KMS-11 (cell line): ENCODE results near the gene CDH7.
A peak's percentile ranks its signal among the peaks of the same experiment; 100 is the strongest.

Experiments used
- H2AFZ ChIP-seq: fragments of 200-600 bp; sonication (generic); 2 replicates; pipeline ENCODE4 v1.6.1; 2016; ENCODE audit warnings: antibody characterized with exemption, mixed run types, low read depth
- H3K27ac ChIP-seq: fragments of 200-600 bp; sonication (generic); 2 replicates; pipeline ENCODE4 v1.6.1; 2016; ENCODE audit warnings: mild to moderate bottlenecking, mixed run types
- H3K27me3 ChIP-seq: fragments of 200-600 bp; sonication (generic); 2 replicates; pipeline ENCODE4 v1.6.1; 2017; ENCODE audit warnings: mild to moderate bottlenecking, low read depth, mixed run types, moderate library complexity; ENCODE audit not compliant: insufficient read depth
- H3K36me3 ChIP-seq: fragments of 200-600 bp; sonication (generic); 2 replicates; pipeline ENCODE4 v1.6.1; 2017; ENCODE audit warnings: mild to moderate bottlenecking, mixed run types; ENCODE audit not compliant: insufficient read depth
- H3K4me1 ChIP-seq: fragments of 200-600 bp; sonication (generic); 2 replicates; pipeline ENCODE4 v1.6.1; 2016; ENCODE audit warnings: mild to moderate bottlenecking, low read depth, mixed run types; ENCODE audit not compliant: poor library complexity, severe bottlenecking
- H3K4me2 ChIP-seq: fragments of 200-600 bp; sonication (generic); 2 replicates; pipeline ENCODE4 v1.7.0; 2016; ENCODE audit warnings: mild to moderate bottlenecking, mixed run types
- H3K4me3 ChIP-seq: fragments of 200-600 bp; sonication (generic); IDR thresholded peaks from 2 replicates; pipeline ENCODE4 v1.6.1; 2017; ENCODE audit warnings: low read depth, low read length, mixed read lengths; ENCODE audit not compliant: insufficient read depth
- H3K79me2 ChIP-seq: fragments of 200-600 bp; sonication (generic); 2 replicates; pipeline ENCODE4 v1.6.1; 2016; ENCODE audit warnings: low read depth, mixed run types; ENCODE audit not compliant: insufficient read depth
- H3K9ac ChIP-seq: fragments of 200-600 bp; sonication (generic); 2 replicates; pipeline ENCODE4 v1.6.1; 2016; ENCODE audit warnings: mild to moderate bottlenecking, mixed run types
- H4K20me1 ChIP-seq: fragments of 200-600 bp; sonication (generic); 2 replicates; pipeline ENCODE4 v1.6.1; 2016; ENCODE audit warnings: mild to moderate bottlenecking, mixed run types; ENCODE audit not compliant: insufficient read depth
- TF ChIP-seq, protein P1 (sequence below): fragments of 200-600 bp; sonication (generic); conservative IDR thresholded peaks from 2 replicates; pipeline ENCODE4 v1.6.1; 2017; ENCODE audit warnings: low read depth, mild to moderate bottlenecking, antibody characterized with exemption, low read length, moderate library complexity, mixed read lengths

The CDH7 gene

DNA sequence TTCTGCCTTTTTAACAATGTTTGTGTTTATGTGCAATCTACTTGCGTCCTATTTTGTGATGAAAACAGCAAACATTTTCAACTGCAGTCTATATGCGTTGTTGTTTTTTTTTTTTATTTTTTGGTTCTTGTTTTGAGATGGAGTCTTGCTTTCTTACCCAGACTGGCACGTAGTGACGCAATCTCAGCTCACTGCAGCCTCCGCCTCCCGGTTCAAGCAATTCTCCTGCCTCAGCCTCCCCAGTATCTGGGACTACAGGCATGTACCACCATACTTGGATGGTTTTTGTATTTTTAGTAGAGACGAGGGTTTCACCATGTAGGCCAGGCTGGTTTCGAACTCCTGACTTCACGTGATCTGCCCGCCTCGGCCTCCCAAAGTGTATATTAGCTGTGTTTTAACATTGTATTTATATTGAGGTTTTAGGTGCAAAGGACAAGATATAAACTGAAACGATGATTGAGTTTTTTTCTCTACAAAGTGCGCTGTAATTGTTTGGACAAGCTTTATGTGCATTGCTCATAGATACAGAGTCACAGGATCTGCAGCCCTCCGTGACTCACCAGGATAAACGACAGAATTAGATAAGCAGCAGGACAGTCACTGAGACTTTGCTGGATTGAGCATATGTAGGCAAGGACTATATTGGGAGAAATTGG is 17.4 kb downstream of the CDH7 start:
- TF ChIP-seq, protein P1, sequence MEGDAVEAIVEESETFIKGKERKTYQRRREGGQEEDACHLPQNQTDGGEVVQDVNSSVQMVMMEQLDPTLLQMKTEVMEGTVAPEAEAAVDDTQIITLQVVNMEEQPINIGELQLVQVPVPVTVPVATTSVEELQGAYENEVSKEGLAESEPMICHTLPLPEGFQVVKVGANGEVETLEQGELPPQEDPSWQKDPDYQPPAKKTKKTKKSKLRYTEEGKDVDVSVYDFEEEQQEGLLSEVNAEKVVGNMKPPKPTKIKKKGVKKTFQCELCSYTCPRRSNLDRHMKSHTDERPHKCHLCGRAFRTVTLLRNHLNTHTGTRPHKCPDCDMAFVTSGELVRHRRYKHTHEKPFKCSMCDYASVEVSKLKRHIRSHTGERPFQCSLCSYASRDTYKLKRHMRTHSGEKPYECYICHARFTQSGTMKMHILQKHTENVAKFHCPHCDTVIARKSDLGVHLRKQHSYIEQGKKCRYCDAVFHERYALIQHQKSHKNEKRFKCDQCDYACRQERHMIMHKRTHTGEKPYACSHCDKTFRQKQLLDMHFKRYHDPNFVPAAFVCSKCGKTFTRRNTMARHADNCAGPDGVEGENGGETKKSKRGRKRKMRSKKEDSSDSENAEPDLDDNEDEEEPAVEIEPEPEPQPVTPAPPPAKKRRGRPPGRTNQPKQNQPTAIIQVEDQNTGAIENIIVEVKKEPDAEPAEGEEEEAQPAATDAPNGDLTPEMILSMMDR: no peak
- H3K36me3 ChIP-seq: no peaks in the 10 kb centered on the region
- H3K9ac ChIP-seq: no peak overlapping the region
- no peaks in the 10 kb centered on the region for H3K27me3 ChIP-seq
- no peaks in the 10 kb centered on the region for H3K79me2 ChIP-seq
- H2AFZ ChIP-seq: no peak overlapping the region
- no peak overlapping the region for H3K4me2 ChIP-seq
- no peak overlapping the region for H3K27ac ChIP-seq
- H3K4me3 ChIP-seq: no peak overlapping the region
- H3K4me1 ChIP-seq: no peaks in the 10 kb centered on the region
- no peaks in the 10 kb centered on the region for H4K20me1 ChIP-seq

DNA sequence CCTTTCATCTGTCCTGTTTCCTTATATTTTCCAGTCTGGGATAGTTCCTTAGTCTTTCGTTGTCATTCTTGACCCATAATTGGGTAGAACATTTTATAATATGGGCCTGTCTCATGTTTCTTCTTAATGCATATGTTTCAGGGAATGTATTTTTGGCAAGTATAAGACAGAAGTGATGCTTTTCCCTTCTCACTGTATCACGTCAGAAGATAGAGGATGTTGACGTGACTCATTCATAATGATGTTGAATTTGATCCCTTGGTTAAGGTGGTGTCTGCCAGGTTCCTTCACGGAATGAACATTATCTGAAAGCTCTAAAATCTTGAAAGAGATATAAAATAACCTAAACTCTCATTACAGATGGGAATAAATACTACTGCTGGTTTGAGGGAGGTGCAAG is 18.8 kb downstream of the CDH7 start:
- no peaks in the 10 kb centered on the region for H4K20me1 ChIP-seq
- H3K4me2 ChIP-seq: no peak overlapping the region
- no peak overlapping the region for H2AFZ ChIP-seq
- no peak overlapping the region for H3K27ac ChIP-seq
- TF ChIP-seq, protein P1: no peak
- no peaks in the 10 kb centered on the region for H3K4me1 ChIP-seq
- no peak overlapping the region for H3K9ac ChIP-seq
- H3K79me2 ChIP-seq: no peaks in the 10 kb centered on the region
- no peak overlapping the region for H3K4me3 ChIP-seq
- no peaks in the 10 kb centered on the region for H3K27me3 ChIP-seq
- H3K36me3 ChIP-seq: no peaks in the 10 kb centered on the region

DNA sequence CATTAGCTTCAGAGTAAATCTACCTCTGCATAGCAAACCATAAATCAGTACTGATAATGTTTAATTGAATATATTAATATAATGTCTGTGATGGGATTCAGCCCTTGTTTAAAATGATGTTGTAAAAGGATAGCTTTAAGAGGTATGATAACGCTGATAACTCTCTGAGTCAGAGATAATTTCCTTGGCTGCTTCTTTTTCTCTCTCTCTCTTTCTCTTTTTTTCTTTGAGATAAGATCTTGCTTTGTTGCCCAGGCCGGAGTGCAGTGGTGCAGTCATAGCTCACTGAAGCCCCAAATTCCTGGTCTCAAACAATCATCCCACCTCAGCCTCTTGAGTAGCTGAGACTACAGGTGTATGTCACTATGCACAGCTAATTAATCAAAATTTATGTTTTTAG is 35.7 kb downstream of the CDH7 start:
- Histone ChIP-seq H2AFZ (no peak overlapping the region), H3K79me2 (no peaks in the 10 kb centered on the region), H3K4me3 (no peak overlapping the region), H3K27me3 (no peaks in the 10 kb centered on the region), H3K36me3 (no peaks in the 10 kb centered on the region), H3K4me2 (no peak overlapping the region), H3K4me1 (peaks cover 28% of the 10 kb centered on the region), H4K20me1 (no peaks in the 10 kb centered on the region), H3K9ac (no peak overlapping the region), H3K27ac (no peak overlapping the region)
- TF ChIP-seq, protein P1: no peak

DNA sequence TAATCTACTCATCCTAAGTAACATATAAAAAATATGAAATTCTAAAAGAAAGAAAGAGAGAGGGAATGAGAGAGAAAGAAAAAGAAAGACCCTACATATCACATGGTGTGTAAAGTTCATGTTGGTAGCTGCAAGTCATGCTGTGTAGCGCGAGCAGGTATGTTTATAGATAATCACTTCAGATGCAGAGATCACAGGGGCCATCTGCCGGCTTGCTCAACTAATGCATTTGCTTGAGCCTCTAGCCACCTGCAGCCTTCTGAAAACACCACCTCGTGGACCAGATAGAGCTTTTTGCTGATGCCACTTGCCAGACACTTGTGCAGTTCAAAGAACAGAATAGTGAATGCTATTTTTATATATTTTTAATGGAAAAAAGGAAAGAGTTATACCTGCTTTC is 37.6 kb downstream of the CDH7 start:
- Histone ChIP-seq H3K9ac (peak overlapping the region; percentile 31; the same call in 1 of the 2 replicates), H3K36me3 (no peaks in the 10 kb centered on the region), H4K20me1 (no peaks in the 10 kb centered on the region), H3K27me3 (no peaks in the 10 kb centered on the region), H3K4me1 (peaks cover 28% of the 10 kb centered on the region), H2AFZ (peak overlapping the region; percentile 42), H3K27ac (peak overlapping the region; percentile 68), H3K4me2 (peak overlapping the region; percentile 81), H3K4me3 (no peak overlapping the region), H3K79me2 (no peaks in the 10 kb centered on the region)
- TF ChIP-seq, protein P1: peak; percentile 80
